ENCODE results near the gene CACNA1S.

DNA sequence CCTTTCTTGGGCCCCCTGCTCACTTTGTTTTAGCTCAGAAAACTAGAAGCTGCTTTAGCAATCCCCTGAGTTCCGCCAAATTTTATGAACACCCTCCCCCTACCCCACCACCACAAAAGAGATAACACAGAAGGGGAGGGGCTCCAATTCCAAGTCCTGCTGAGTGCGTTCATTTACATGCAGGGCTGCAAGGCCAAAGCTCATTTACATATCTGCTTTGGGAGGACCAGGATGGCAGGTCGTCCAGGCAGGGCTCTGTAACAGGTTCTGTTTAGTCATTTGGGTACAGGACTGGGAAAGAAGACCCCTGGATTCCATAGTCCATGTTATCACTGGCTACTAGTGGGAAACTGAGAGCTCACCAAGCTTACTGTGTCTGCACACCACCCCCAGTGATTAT is 52.8 kb downstream of the CACNA1S start:
- TF ChIP-seq, protein P1, sequence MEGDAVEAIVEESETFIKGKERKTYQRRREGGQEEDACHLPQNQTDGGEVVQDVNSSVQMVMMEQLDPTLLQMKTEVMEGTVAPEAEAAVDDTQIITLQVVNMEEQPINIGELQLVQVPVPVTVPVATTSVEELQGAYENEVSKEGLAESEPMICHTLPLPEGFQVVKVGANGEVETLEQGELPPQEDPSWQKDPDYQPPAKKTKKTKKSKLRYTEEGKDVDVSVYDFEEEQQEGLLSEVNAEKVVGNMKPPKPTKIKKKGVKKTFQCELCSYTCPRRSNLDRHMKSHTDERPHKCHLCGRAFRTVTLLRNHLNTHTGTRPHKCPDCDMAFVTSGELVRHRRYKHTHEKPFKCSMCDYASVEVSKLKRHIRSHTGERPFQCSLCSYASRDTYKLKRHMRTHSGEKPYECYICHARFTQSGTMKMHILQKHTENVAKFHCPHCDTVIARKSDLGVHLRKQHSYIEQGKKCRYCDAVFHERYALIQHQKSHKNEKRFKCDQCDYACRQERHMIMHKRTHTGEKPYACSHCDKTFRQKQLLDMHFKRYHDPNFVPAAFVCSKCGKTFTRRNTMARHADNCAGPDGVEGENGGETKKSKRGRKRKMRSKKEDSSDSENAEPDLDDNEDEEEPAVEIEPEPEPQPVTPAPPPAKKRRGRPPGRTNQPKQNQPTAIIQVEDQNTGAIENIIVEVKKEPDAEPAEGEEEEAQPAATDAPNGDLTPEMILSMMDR (IDR thresholded peaks at IDR 0.05; ENCODE audit: low read depth, low read length): no peak
- no peak for TF ChIP-seq POLR2A (IDR thresholded peaks at IDR 0.05; ENCODE audit: extremely low read depth, insufficient read length)

Data from NB4 (cell line).